ENCODE data around the gene ALDH1A3. TPM values are rescaled to one million over a fixed set of nuclear protein-coding genes. Genes with fewer than 3 reads are reported as not detected.

The ALDH1A3 gene
- total RNA-seq, 1 donor from 2014 or later, result 10.9 TPM

- intact Hi-C loops (cut with DNase I), result no loop called here
- no peaks in the 10 kb centered on the region for H3K9me3 ChIP-seq
- no peaks in the 10 kb centered on the region for H3K36me3 ChIP-seq
- H3K4me3 ChIP-seq, result no peak overlapping the region
- H3K27me3 ChIP-seq, result peaks cover 7% of the 10 kb centered on the region
- H3K27ac ChIP-seq, result no peak overlapping the region
- no peaks in the 10 kb centered on the region for H3K4me1 ChIP-seq
- DNase-seq (ENCODE audit: low spot score in 2 of 2), result no peak
- TF ChIP-seq, protein P1, sequence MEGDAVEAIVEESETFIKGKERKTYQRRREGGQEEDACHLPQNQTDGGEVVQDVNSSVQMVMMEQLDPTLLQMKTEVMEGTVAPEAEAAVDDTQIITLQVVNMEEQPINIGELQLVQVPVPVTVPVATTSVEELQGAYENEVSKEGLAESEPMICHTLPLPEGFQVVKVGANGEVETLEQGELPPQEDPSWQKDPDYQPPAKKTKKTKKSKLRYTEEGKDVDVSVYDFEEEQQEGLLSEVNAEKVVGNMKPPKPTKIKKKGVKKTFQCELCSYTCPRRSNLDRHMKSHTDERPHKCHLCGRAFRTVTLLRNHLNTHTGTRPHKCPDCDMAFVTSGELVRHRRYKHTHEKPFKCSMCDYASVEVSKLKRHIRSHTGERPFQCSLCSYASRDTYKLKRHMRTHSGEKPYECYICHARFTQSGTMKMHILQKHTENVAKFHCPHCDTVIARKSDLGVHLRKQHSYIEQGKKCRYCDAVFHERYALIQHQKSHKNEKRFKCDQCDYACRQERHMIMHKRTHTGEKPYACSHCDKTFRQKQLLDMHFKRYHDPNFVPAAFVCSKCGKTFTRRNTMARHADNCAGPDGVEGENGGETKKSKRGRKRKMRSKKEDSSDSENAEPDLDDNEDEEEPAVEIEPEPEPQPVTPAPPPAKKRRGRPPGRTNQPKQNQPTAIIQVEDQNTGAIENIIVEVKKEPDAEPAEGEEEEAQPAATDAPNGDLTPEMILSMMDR (IDR thresholded peaks at IDR 0.05), result no peak
Observed at GRCh38 chr15:100877551-100877950, 2.1 kb upstream of the ALDH1A3 start.

GRCh38 chr15:100878130-100878529 is 1.5 kb upstream of the ALDH1A3 start:
- no peak overlapping the region for H3K4me3 ChIP-seq
- intact Hi-C loops (cut with DNase I), result no loop called here
- DNase-seq (ENCODE audit: low spot score in 2 of 2), result no peak
- H3K36me3 ChIP-seq, result no peaks in the 10 kb centered on the region
- H3K9me3 ChIP-seq, result no peaks in the 10 kb centered on the region
- no peaks in the 10 kb centered on the region for H3K4me1 ChIP-seq
- TF ChIP-seq, protein P1 (IDR thresholded peaks at IDR 0.05), result no peak
- H3K27ac ChIP-seq, result no peak overlapping the region
- H3K27me3 ChIP-seq, result peaks cover 7% of the 10 kb centered on the region

DNA sequence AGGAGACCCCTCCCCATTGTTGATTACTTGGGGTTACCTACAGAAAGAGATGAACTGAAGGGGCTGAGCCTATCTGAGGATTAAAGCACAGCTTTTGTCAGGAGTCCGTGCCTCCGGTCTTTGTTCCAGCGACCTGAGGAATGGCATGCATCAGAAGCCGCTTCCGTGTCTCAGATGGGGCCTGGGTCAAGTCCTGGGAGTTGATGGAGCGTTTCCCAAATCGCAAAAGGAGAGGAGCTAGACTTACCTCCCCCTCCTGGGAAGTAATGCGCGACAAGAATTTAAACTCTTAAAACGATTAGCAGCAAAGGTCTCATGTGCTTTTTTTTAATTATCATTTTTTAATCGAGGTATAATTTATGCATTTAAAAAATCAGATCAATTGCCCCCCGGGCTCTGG is 983 bp upstream of the ALDH1A3 start:
- Histone ChIP-seq H3K4me3 (peak overlapping the region; percentile 62 to 66), H3K27me3 (peaks cover 7% of the 10 kb centered on the region), H3K9me3 (no peaks in the 10 kb centered on the region), H3K36me3 (no peaks in the 10 kb centered on the region), H3K27ac (no peak overlapping the region), H3K4me1 (no peaks in the 10 kb centered on the region)
- TF ChIP-seq, protein P1 (IDR thresholded peaks at IDR 0.05), result no peak
- DNase-seq (ENCODE audit: low spot score in 2 of 2), result no peak
- intact Hi-C loops (cut with DNase I), result no loop called here

DNA sequence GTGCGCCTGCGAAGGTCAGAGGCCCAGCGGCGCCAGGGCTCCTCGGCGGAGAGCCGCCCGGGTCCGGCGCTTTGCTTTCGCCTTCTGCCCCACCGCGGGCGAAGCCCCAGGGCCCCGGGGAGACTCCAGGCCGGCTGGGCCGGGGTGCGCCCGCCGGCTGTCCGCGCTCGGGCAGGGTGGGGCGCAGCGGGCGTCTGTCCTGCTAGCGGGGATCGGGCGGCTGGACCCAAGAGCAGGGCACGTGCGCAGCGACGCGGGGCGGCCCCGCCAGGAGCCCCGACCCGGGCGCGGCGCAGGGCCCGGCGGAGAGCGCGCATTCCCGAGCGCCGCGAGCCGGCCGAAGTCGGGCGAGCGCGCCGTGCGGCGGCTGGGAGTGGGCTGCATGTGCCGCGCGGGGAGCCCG is 569 bp upstream of the ALDH1A3 start:
- intact Hi-C loops (cut with DNase I), result no loop called here
- Histone ChIP-seq H3K27ac (no peak overlapping the region), H3K9me3 (no peaks in the 10 kb centered on the region), H3K4me3 (peak overlapping the region; percentile 62 to 66), H3K36me3 (no peaks in the 10 kb centered on the region), H3K27me3 (peaks cover 7% of the 10 kb centered on the region), H3K4me1 (no peaks in the 10 kb centered on the region)
- TF ChIP-seq, protein P1 (IDR thresholded peaks at IDR 0.05), result no peak
- DNase-seq (ENCODE audit: low spot score in 2 of 2), result no peak

DNA sequence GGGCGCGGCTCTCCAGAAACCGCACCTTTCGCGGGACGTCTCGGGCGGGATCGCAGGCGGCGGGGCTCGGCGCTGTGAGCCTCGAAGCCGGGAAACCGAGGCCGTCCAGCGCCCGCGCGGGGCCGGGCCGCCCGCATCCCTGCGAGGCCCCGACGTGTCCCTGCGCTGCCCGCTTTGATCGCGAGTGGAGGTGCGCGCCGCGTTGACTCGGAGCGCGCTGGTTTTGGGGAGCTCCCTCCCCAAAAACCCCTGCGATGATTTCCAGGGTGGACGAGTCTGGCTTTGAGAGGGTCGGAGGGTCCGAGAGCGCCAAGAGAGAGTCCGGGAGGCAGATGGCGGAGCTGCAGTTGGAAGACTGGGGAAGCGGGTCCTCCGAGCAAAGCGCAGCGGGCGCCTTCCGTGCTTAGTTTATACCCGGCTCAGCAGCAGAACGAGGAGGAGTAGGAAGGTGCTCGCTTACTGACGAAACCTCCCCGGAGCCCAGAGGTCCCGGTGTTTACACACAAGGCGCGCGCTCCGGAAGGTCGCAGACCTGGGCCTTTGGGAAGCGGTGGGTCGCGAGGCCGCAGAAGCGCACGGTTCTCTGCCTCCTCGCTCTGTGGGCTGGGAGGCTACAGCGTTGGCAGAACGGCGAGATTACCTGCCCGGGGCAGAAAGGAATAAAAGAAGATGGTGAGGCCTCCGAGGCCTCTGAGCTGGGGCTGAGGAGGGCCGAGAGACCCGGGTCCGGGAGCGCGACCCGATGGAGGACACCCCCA is 687 bp downstream of the ALDH1A3 start:
- TF ChIP-seq, protein P1 (IDR thresholded peaks at IDR 0.05), result no peak
- no peak for DNase-seq (ENCODE audit: low spot score in 2 of 2)
- intact Hi-C loops (cut with DNase I), result no loop called here
- Histone ChIP-seq H3K4me1 (no peaks in the 10 kb centered on the region), H3K27ac (no peak overlapping the region), H3K36me3 (no peaks in the 10 kb centered on the region), H3K9me3 (no peaks in the 10 kb centered on the region), H3K4me3 (peak overlapping the region; percentile 62 to 66), H3K27me3 (peaks cover 7% of the 10 kb centered on the region)

Measured in ascending aorta (tissue), 2 donors.